Measurements from ENCODE around the gene NDEL1. TPM values are rescaled to one million over a fixed set of nuclear protein-coding genes. Genes with fewer than 3 reads are reported as not detected.

The NDEL1 gene
- total RNA-seq, 1 experiment from 2014 or later, result 24.6 TPM

DNA sequence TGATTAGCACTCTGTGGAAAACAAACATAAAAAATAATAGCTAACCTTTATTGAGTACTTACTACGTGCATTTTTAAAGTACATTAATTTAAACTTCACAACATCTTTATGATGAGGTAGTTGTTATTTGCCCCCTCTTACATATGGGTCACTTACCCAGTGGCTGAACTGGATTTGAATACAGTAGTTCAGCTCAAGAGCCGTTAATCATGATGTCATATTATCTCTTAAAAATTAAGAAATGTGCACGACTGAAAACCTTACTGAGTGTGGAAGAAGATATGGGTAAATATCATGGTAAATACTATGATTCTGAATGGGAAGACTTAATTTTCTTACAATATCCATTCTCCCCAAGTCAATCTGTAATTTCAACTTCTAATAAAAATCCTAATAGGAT, 17.6 kb downstream of the NDEL1 start:
- DNase-seq (ENCODE audit: low spot score), result no peak

DNA sequence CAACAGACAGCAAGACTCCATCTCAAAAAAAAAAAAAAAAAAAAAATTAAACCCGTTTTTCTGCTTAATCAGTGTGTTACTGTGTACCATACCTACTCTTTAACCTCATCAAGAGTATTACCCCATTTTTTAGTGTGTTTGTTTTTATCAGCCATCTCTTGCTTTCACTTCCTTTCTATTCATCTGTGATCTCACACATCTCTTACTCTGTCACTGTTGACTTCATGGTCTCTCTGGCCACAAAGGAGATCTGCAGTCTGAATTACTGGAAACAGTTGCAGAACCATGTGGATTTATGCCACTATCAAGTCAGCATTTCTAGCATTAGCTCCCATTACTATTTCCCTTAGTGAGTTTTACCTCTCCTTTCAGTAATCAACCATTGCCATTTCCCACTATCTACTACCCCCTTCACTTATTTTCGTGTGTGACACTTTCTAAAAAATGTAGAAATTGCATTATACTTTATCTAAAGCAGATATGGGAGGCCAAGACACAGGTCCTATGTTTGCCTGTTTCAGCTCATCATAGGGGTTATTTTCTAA, 20.1 kb downstream of the NDEL1 start:
- no peak for DNase-seq (ENCODE audit: low spot score)

DNA sequence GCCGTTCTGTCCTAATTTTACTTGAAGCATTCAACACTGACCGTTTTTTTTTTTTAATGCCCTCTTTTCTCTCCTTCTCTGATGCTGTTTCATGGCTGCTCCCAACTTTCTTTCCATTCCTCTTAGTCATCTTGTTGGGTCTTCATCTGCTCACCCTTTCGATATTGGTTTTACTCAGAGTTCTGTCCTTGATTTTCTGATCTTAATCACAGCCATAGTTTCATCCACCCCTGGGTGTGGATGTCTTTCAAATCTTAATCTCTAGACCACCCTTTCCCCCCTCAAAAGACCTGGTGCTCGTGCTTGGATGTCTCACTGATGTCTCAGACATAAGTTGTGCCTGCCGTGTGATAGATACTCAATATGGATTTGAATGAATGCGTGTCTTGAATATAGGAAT, 22.4 kb downstream of the NDEL1 start:
- DNase-seq (ENCODE audit: low spot score), result no peak

DNA sequence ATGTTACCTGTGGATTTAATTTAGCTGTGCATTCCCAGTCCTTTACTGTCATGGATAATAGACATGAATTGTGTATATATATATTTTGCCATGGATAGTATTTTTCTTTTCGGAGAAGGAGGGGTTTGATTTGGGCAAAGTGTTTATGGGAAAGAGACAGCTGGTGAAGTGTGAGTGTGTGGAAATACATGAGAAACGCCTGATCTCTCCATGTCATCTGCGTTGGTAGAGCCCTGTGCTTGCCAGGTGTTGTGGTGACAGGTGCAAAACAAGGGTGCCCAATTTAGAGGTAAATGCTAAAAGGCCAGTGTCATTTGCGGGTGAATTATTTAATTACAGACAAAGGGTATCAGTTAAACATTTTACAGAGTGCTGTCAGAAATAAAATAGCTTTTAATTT, 23.4 kb downstream of the NDEL1 start:
- DNase-seq (ENCODE audit: low spot score), result no peak

DNA sequence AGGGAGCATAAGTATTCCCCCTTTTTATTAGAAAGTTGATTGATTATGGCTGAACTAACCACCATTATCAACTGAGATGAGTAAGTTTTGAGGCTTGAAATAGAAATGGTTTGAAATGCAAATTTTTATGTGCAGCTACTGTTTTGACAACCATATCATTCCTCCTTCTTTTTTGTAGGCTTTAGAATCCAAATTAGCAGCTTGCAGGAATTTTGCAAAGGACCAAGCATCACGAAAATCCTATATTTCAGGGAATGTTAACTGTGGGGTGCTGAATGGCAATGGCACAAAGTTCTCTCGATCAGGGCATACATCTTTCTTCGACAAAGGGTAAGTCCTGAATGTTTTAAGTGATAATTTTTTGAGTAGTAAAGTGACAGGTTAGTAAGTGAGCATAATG, 24.1 kb downstream of the NDEL1 start:
- DNase-seq (ENCODE audit: low spot score), result no peak

DNA sequence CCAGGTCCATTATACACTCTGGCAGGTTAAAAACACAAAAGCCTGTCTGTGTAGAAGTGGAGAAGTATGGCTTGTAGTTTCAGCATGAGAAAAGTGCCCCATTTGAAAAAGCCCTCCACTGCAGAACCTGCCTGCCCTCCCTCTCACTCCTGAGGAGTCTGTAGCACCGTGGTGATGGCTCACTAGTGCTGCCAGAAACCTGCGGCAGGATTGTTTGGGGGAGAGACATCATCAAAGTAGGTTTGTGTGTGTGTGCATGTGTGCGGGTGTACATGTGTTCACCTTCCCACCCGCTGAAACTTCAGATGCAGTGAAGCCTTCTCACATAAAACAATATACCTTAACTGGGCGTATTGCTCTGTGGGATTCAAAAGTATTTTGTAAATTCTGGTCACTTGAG, 26.9 kb downstream of the NDEL1 start:
- no peak for DNase-seq (ENCODE audit: low spot score)

DNA sequence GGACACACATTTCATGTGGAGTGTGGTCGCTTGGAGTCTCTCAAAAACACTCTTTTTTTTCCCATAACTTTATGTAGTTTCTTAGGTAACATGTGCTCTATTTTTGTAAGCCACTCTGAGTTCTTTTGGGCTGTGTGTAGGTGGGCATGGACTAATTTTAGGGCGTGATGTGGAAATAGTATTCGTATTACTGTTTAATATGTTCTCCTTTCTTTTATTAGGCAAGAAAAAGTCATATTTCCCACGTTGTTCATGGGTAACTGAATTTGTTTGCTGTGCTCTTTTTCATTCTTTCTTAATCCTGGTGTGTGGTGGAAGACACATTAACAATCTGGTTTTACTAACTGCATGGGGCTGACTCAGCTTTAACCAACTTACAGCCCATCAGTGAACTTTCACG, 27.4 kb downstream of the NDEL1 start:
- DNase-seq (ENCODE audit: low spot score), result no peak

DNA sequence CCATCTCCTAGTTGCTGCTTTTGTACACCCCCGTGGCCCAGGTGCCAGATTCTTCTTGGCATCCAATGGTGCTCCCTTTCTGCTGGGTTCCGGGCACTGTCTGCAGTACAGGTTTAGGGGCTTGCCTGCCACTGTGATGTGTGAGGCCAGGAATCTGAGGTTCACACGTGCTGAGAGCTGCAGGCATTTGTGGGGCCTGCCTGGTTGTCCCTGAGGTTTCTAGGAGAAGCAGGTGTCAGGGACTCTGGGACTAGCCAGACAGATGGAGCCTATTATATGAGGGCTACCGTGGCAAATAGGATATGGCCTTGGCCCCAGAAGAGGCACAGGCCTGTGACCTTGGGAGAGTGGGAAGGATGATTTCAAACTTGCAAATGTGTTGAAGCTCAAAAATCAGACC, 29.3 kb downstream of the NDEL1 start:
- DNase-seq (ENCODE audit: low spot score), result no peak

DNA sequence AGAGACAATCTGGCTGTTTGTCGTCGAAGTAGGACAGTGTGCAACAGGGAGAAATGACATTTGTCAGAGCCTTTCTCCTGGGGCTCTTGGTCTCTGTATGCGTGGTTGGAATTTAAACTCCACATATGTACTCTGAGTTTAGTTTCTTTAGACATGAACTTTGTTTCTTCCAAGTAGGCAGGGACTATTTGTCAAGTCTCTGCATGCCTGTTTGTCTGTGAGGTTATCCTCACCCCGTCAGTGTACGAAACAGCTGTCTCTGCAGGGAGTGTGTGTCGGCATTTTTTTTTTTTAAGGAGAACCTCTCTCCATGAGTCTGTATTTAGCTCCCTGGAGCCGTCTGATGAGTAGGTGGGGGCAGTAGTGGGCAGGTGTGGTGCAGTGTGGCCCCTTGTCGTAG, 29.7 kb downstream of the NDEL1 start:
- DNase-seq (ENCODE audit: low spot score), result no peak

DNA sequence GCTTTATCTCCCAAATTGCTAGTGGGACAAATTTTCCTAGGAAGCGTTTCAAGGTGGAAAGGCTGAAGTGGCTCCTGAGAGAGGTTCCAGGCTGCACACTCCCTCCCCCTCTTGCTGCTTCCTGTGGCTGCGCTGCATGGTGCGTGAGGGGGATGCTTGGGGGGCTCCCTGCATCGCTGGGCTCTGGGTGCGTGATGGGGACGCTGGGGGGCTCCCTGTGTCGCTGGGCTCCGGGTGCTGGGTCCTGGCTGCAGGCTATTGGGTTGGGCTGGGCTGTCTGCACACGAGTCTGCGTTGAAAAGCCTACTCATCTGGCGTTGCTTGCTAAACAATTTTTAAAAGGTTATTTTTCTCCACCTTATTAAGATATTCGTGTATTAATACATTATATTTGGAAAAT, 30.1 kb downstream of the NDEL1 start:
- no peak for DNase-seq (ENCODE audit: low spot score)

DNA sequence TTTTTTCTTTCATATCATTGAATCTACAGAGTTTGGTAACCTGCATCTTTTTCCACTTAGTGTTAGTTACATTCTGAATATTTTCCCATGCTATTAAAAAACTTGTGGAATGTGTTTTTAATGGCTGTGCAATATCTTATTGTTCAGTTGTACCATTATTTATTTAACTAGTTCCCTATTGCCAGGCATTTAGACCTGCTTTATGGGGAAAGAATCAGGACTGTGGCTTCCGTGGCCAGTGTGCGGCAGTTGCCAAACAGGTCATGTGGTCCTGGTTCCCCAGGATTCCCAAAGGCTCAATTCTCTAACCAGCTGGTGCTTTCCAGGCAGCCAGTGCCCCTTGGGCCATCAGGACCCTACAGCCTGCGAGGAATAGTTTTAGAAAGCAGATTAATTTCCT, 30.8 kb downstream of the NDEL1 start:
- DNase-seq (ENCODE audit: low spot score), result no peak

DNA sequence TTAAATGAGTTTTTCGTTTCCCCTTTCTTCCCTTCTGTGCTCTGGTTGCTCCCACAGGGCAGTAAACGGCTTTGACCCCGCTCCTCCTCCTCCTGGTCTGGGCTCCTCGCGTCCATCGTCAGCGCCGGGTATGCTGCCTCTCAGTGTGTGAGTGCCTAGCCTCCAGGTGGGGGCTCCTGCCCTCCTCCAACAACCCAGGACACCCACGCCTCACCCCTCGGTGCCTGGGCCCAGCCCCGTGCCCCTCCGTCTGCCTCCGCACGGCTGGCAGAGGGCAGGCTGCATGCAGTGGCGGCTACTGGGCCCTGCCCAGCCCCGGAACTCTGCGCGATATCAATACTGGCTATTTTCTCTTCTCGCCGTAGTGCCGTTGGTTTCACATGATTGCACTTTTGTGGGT, 31.2 kb downstream of the NDEL1 start:
- no peak for DNase-seq (ENCODE audit: low spot score)

DNA sequence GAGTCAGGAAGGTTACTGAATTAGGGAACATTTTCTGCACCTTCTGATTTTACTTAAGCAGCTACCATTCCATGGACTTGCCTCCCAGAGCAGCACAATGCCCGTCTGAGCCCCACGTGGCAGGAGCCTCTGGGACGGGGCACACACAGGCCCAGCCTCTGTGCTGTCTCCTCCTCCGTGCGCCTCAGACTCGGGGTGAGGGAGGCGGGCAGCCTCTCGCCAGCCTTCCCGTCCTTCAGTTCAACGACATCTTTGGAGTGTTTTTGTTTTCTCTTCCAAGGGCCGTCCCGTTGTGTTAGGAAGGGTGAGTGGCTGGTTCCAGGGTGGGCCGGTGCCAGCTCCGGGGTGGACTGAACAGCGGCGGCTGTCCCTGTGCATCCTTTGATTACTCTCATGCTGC, 31.8 kb downstream of the NDEL1 start:
- no peak for DNase-seq (ENCODE audit: low spot score)

DNA sequence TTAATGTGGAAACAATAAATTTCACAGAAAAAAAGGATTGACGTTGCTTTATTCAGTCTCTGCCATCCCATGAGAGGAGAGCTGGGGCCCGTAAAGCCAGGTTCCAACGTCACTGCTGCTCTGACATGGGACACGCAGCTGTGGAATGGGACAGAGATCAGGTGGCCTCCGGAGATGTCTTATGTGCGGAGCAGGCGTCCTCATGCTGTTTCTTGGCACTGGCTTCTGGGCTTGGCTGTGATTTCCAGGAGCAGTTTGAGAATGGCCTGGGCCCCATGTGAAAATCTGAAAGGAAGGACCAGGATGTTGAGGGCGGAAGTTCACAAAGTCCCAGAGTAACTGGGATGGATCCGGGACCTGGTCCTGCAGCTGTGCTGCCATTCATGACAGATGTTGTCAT, 32.4 kb downstream of the NDEL1 start:
- DNase-seq (ENCODE audit: low spot score), result no peak

DNA sequence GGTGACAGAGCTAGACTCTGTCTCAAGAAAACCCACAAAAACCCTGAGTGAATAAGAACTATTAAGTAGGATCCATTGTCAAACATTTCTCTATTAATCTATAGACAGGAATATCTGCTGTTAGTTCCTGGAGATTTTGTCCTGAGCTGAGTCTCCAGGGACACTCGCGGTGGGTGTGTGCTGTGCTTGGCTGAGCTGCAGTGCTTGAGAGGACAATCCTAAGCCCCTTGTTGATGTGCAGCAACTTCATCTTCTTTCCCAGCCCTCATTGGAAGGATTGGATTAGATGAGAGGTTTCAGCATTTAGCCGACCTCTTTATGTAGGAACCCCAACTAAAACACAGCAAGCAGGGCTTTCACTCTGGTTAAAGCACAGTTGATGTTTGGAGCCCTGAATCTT, 33.3 kb downstream of the NDEL1 start:
- DNase-seq (ENCODE audit: low spot score), result no peak

DNA sequence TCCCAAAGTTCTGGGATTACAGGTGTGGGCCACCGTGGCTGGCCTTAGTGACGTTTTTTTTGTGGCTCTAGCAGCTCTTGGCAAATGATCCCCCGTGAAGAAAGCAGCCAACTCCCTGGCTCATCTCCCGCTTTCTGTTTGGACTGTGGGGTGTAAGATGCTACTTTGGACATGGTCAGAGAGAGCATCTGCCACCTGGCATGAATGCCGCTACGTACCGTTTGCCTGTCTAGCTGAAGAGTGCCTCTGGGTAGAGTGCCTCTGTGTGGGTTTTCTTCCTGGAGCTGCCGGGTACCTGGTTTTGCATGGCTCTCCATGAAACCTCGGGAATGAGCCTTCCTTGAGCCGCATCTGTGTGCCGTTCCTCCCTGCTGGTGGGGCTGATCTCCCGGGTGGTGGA, 34.3 kb downstream of the NDEL1 start:
- no peak for DNase-seq (ENCODE audit: low spot score)

DNA sequence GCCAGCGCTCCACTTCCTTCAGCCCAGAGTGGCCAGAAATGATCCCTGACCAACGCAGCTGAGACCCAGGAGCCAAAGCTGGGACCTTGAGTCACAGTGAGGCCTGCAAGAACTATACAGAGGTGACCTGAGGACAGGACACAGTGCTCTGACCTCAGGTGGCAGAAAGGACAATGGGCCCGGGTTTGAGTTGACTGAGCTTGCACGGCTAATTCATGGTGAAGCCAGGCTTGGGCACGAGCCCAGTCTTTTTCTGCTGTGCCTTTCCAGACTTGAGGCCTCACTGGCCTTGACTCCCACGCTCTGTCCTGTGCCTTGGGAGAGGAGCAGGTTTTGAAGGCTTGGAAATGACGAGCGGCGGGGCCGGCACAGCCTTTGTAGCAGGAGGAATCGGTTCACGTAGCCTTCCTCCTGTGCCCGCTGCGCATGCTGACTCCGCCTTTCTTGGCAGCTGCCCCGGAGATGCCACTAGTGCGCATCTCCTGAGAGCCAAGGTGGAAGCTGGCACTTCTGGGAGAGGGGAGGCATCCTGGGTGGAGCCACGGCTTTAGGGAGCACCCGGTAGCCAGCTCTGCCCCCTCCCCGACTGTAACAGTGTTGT, 34.9 kb downstream of the NDEL1 start:
- DNase-seq (ENCODE audit: low spot score), result no peak

DNA sequence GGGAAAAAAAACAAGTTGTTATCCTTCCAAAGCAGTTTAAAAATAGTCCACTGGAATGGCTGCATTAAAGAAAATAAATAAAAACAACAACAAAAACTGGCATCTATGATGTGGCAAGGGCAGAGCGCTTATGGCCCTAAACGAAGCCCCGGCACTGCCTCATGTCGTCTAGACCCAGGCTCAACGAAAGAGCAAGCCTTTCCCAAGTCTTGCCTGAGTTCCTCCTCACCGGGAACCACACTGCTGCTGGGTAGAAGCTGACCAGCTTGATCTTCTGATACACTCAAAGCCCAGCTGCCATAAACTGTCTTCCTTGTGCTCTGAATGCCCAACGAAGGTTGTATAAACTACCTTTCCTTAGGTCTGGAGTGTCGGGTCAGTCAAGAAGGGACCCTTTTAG, 37.0 kb downstream of the NDEL1 start:
- no peak for DNase-seq (ENCODE audit: low spot score)

DNA sequence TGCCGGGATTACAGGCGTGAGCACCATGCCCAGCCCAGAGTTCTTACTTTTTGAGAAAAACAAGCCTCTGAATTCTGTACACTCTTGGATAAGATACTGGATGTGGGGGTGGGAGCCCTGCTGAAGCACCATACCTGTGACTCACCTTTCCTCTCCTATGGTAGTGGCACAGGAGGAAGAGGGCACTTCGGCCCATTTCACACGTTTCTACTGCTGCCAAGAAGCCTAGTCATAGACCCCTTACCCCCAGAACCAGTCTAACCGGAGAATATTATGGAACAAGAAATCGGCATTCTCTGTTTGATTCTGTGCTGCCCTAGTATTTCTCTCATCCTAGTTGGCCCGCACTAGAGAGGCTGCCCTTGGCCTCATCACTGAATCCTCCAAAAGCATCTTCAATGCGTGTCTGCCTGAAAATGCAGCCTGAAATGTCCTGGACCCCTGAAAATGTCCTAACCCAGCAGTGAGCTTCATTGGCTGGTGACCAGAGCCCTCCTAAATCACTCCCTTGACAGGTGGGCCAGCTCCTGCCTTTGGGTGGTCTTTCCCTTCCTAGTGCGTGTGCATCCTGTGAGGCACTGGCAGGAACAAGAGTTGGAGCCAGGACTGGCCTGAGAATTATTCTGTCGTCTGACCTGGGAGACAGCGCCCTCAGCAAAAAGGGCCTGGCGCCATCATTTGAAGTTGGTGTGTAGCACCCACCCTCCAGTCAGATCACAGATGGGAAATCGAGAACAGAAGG, 37.9 kb downstream of the NDEL1 start:
- DNase-seq (ENCODE audit: low spot score), result no peak

DNA sequence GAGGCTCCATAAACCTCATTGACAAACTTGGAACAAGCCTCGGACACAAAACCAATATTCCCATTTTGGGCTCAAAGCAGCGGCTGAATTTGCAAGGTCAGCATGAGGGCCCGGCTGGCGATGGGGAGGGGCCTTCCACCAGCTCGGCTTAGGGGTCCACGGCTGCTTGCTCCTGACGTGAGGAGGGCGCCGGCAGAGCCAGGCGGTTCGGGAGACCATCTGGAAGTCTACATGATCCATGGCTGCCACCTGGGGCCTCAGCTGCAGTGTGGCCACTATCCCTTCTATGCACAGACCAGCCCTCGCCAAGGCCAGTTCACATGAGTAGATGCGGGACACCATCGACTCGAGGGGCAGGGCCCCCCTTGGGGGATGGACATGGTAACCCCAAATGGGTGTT, 39.1 kb downstream of the NDEL1 start:
- DNase-seq (ENCODE audit: low spot score), result no peak

DNA sequence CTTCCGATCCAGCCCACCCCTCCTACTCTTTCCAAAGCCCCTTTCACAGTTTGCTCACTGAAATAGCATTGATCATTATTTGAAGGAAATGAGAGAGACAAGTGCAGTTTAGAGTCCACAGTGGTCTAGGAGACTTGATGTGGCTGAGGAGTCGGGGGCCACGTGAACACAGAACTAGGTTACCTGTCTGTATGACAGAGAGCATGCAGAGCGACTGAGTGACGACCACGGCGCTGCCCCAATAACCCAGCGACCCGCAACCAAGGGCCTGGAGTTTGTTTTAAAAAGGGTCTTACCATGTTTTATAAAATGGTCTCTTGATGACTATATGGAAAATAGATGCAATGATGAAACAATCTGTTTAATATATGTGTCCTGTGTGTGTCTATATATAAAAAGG, 39.5 kb downstream of the NDEL1 start:
- DNase-seq (ENCODE audit: low spot score), result no peak

DNA sequence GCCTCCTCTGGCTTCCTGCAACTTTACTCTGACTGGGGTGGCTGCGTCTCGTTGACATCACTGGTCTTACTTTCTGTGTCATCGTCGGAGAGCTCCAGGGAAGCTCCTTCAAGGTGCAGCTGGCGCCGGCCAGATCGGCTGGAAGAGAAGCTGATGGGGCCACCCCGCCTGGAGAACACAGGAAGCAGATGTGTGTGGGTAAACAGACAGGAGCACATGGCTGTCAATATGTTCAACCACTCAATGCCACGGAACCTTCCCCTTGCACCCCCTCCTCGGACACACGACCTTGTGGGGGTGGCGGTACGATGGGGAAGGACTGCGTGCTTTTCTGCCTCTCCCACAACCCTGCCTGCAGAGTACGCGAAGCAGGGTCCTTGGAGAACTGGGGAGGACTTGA, 40.1 kb downstream of the NDEL1 start:
- no peak for DNase-seq (ENCODE audit: low spot score)

DNA sequence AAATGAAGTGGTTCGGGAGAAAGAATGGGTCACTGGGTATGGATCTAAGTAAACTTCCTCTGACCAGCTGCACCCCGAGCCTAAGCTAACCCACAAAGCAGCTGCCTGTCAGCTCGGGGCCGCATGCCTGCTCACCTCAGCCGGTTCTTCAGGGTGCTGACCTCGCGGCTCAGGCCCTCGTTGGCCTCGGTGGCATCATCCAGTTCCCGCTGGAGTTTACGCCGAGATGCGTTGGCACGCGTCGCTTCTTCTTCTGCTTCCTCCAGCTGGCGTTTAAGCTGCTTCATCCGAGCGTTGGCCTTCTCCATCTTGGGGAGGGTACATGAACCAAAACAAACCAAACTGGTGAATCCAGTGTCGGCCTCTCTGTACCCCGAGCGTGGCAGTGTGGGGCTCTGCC, 41.1 kb downstream of the NDEL1 start:
- no peak for DNase-seq (ENCODE audit: low spot score)

DNA sequence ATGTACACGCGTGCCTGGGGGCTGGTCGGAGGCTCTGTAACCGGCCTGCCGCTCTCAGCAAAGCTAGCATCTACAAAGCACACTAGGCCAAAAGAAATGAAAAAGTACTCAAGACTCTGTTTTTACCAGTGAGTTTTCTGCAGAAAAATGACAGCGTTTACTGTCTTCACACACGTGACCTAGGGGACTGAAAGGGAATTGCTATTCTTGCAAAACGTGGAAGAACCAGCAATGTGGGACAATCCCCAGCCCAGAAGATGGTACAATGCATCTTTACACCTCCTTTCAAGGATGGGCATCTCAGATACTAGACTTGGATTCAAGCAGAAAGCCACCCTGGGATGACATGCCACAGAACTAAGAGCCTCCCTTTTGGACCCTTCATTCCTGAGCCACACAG, 41.5 kb downstream of the NDEL1 start:
- DNase-seq (ENCODE audit: low spot score), result no peak
